ENCODE results near the gene NACA2.
A peak's percentile ranks its signal among the peaks of the same experiment; 100 is the strongest.
"Not testable (repeated sequence)": the region's sequence is repeated elsewhere in the genome, so short reads cannot be mapped to it uniquely, and the experiment has no call there.

Gene NACA2

DNA sequence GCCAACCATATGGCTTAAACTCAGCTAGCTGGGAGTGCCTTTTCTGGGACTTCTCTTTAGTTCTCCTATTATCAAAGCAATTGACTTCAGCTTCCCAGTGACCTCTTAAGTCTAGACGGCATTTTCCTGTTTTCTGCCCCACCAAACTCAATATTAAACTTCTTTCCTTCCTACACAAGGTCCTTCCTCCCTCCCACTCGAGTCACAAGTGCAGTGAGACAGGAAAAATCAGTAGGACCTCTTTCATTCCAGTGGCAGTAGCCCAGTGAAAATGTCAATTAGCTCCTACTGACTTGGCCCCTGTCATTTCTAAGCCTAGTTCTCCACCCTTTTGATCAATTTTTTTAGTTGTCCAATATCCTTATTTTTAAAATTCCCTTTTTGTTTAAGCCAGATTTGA, 9.6 kb upstream of the NACA2 start:
- DNase-seq (ENCODE audit: insufficient read length, low spot score), result no peak
- no peak for FAIRE-seq

DNA sequence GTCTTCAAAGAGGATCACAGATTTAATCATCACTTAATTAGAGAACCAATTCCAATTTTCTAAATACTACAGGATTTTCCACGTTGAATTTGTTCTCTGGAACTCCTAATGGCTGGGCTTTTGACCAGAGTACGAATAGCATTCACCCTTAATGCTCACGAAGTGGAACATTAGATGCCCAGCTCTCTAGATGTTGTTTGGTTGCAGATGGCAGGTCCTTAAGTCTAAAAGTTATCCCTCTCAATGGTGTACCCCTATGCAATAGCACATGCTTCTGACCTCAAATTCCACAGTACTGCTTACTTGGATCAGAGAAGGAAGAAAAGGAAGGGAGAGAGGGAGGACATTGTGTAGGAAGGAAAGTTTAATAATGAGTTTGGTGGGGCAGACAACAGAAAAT, 8.6 kb upstream of the NACA2 start:
- no peak for FAIRE-seq

DNA sequence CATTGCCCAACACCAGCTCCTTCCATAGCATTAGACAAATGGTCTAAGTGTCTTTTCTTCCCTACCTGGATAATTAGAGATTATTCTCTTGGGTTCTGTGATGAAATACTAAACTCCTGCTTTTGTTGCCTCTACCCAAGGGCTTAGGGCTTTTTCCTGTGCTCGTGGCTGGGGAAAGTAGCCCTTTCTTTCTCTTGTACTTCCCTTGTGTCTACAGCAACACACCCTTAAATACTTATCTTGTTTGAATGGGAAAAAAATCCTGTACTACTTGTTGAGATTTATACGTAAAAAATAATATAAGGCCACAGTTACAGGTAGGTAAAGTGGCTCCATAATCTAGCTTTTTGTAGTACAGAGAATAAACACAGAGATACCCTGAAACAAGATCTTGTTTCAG, 7.0 kb upstream of the NACA2 start:
- FAIRE-seq (no peak), DNase-seq (ENCODE audit: insufficient read length, low spot score) (no peak)

More for the DNA sequence above, 8.6 kb upstream of the NACA2 start:
- DNase-seq (ENCODE audit: insufficient read length, low spot score), result no peak

GRCh38 chr17:61597607-61598006, 6.6 kb upstream of the NACA2 start:
- DNase-seq (ENCODE audit: insufficient read length, low spot score) (no peak), FAIRE-seq (peak; percentile 46)

DNA sequence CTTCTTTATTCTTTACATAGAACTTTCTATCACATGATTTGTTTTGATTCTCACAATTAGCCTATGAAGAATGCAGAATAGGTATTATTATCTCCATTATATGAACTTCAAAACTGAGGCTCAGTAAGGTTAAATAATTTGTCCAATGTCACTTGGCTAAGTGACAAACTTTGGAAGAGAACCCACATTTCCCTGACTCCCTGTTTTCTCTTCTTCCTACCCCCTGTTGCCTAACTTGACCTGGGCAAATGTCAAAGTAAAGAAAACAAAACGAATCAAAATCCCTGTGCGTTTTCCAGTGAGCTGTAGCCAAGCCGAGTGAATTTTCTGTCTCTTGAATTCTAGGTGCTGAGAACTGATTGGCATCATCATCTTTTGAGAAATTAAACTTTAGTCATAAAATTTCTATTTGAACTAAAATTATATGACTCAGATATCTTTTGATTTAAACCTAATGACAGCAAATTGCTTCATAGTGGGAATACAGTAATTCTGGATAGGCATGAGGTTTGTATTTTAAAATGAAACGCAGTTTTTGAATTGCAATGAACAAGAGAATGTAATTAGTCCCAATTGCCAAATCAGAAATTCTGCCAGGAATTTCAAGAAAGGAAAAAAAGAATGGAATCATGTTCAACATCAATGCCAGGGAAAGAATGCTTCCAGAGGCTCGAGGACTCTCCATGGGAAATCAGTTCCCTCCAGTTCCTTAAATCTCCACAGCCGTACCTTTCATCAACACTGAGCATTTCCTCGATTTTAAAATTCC, 4.6 kb upstream of the NACA2 start:
- no peak for DNase-seq (ENCODE audit: insufficient read length, low spot score)
- FAIRE-seq, result no peak

DNA sequence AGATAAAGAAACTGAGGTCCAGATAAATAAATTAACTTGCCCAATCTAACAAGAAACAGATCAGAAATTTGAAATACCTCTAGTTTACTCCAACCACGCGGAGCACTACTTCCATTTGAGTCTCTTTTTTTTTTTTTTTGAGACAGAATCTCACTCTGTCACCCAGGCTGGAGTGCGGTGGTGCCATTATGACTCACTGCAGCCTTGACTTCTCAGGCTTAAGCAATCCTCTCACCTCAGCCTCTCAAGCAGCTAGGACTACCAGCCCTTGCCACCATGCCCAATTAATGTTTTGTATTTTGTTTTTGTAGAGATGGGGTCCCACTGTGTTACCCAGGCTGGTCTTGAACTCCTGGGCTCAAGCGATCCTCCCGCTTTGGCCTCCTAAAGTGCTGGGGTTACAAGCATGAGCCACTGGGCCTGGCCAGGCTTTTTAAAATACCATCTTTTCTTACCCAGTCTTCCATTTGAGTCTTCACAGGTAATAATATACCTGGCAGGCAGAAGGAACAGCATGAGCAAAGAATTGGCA, 3.3 kb upstream of the NACA2 start:
- DNase-seq (ENCODE audit: insufficient read length, low spot score) (no peak), FAIRE-seq (no peak)

DNA sequence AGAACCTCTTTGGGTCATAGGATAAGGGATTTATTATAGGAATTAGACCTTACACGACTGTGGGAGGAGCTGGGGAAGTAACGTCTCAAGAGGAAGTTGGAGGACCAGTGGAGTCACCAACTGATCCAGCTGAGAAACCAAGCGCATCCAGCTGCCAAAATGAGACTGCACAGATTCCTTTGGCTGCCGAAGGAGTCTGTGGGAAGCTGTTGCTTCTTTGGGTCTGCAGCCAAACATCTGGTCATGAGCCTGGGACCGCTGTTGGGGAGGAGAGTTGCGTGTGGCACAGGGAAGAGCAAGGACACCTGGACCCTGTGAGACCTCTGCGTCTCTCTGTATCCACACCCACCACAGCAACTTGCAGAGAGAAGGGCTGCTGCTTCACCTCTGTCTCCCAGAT, 2.4 kb upstream of the NACA2 start:
- FAIRE-seq (peak; percentile 78), DNase-seq (ENCODE audit: insufficient read length, low spot score) (no peak)

- no peak for DNase-seq (ENCODE audit: insufficient read length, low spot score)
- peak; percentile 48 for FAIRE-seq
These were observed 911 bp upstream of the NACA2 start for GRCh38 chr17:61591930-61592329.

- no peak for FAIRE-seq
- DNase-seq (ENCODE audit: insufficient read length, low spot score), result no peak
These were observed 1.0 kb downstream of the NACA2 start for GRCh38 chr17:61589990-61590389.

GRCh38 chr17:61587807-61588660, 3.0 kb downstream of the NACA2 start:
- FAIRE-seq, result peak; percentile 85
- no peak for DNase-seq (ENCODE audit: insufficient read length, low spot score)

DNA sequence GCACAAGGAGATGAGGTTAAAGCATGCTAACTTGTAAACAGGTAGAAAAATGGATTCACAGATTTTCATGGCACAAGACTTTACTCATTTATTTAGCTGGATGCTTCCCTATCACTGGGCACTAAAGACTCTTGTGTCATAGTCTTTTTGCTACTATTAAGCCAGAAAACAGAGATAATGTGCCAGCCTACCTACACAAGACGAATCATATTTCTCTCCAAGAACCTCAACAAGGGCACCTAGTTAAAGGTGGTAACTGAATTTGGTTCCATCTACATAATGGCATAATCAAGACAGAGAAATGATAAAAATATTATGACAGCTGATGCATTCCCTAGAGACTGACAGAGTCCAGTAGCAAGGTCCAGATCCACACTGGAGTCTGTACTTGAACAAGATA, 3.8 kb downstream of the NACA2 start:
- no peak for DNase-seq (ENCODE audit: insufficient read length, low spot score)
- no peak for FAIRE-seq

- DNase-seq (ENCODE audit: insufficient read length, low spot score); FAIRE-seq: not testable (repeated sequence)
These were observed 4.4 kb downstream of the NACA2 start for GRCh38 chr17:61586622-61587021.

- DNase-seq (ENCODE audit: insufficient read length, low spot score), result no peak
- FAIRE-seq, result no peak
These were observed 4.9 kb downstream of the NACA2 start for GRCh38 chr17:61586031-61586566.

- FAIRE-seq (no peak), DNase-seq (ENCODE audit: insufficient read length, low spot score) (no peak)
These were observed 6.2 kb downstream of the NACA2 start for GRCh38 chr17:61584866-61585265.

DNA sequence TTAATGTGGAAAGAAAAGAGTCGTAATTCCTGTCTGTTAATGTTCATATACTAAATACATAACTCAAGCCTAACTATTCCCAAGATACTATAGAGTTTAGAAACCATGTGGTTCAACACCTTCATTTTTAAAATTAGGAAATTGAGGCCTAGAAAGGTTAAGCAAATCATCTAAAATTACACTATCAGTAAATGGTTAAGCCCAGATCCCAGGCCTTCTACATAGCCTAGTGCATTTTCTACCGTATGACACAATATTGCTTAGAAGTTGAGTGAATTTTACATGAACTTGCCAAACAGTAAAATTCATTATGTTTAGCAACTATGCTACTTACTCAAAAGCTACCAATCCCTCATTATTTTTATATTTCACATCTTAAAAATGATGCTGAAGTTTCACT, 6.8 kb downstream of the NACA2 start:
- FAIRE-seq (no peak), DNase-seq (ENCODE audit: insufficient read length, low spot score) (no peak)

GRCh38 chr17:61583660-61584264, 7.3 kb downstream of the NACA2 start:
- DNase-seq (ENCODE audit: insufficient read length, low spot score) (no peak), FAIRE-seq (no peak)

DNA sequence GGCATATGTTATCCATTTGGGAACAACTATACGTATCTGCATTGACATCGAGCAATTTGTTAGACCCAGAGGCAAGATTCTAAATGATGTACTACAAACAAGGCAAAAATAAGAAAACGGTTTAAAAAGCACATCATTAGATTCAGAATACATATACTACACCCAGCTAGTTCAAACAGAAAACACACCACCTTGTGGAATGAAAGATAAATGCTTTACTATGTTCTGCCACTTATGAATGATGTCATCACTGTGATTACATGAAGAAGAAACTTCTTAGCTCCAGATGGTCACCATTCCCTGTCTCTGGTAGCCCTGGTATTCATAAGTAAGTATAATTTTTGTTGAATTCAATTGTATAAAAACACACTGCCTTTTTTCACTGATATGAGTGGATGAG, 7.8 kb downstream of the NACA2 start:
- FAIRE-seq (peak; percentile 80), DNase-seq (ENCODE audit: insufficient read length, low spot score) (peak; percentile 79)

DNA sequence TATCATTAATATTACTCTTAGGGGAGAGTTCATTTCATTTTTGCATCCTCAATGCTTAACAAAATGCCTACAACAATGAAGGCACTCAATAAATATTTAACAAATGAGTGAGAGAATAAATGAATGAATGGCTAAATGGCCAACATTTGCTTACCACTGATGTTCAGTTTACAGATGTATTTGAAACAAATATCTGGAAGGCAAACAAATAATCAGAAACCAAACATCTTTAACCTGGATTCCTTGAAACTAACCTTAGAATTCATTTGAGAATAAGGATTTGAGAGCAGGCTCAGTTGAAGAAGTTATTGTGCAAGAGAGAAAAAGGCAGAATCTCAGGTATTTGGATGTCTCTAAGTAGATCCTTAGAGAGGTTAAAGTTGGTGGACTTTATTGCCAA, 8.4 kb downstream of the NACA2 start:
- FAIRE-seq, result no peak
- no peak for DNase-seq (ENCODE audit: insufficient read length, low spot score)

GRCh38 chr17:61581611-61582349, 9.2 kb downstream of the NACA2 start:
- no peak for FAIRE-seq
- no peak for DNase-seq (ENCODE audit: insufficient read length, low spot score)

GRCh38 chr17:61580502-61580901, 10.5 kb downstream of the NACA2 start:
- DNase-seq (ENCODE audit: insufficient read length, low spot score), result no peak
- no peak for FAIRE-seq
